SK-N-MC (cell line): Measurements from ENCODE around the gene MT1B.

Source experiments
- EZH2 ChIP-seq: fragments of 200-600 bp; sonication (generic); IDR thresholded peaks from one replicate; pipeline ENCODE4 v1.6.1; 2017; ENCODE audit warnings: antibody characterized with exemption
- FOXP2 ChIP-seq: optimal IDR thresholded peaks from 2 replicates; pipeline ENCODE3; 2011; ENCODE audit warnings: mild to moderate bottlenecking, moderate library complexity; ENCODE audit not compliant: insufficient read depth; ENCODE audit errors: extremely low read length, control extremely low read depth
- POLR2AphosphoS5 ChIP-seq: IDR thresholded peaks from 2 replicates; pipeline ENCODE4 v1.6.1; 2012; ENCODE audit warnings: mild to moderate bottlenecking, low read depth, low read length, borderline replicate concordance

DNA sequence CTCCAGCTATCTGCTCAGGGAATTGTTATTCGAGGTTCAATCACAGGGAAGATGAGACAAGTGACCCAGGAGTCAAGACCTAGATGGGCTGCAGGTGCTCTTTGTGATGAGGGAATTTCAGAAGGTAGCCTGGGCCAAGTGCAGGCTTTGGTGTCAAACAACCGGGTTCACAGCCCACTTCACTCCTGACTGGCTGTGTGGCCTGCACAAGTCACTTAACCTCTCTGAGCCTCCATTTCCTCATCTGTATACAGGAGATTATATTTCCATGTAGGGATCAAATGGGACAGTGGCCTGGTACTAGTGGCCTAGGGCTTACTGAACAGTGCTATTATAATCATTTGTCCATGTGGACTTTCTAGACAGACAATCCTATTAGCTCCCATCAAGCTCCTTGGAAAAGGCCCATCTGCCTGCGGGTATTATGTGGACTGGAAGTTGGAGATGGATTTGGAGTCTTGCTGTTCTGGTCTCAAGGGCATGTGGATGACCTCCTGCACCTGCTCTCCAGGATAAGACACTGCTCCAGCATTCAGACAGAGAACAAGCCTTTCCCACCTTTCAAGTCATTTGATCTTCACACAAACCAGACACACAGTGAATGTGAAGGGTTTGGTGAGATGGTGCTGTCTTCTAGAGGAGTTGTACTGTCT, 27.5 kb downstream of the MT1B start:
- TF ChIP-seq POLR2AphosphoS5 (no peak), EZH2 (no peak), FOXP2 (no peak)
